ENCODE data around the gene PCNA.

GRCh38 chr20:5113615-5113986 is 6.2 kb downstream of the PCNA start:
- TF ChIP-seq CTCF (conservative IDR thresholded peaks at IDR 0.05; ENCODE audit: low read depth, low read length) (no peak), POLR2A (IDR thresholded peaks at IDR 0.05; ENCODE audit: low read depth, low read length) (no peak), CEBPB (IDR thresholded peaks at IDR 0.05; ENCODE audit: low read depth, low read length) (no peak), SMC3 (IDR thresholded peaks at IDR 0.05; ENCODE audit: low read depth, low read length) (no peak), USF2 (IDR thresholded peaks at IDR 0.05; ENCODE audit: low read depth, low read length) (no peak), RFX5 (IDR thresholded peaks at IDR 0.05; ENCODE audit: low read depth, low read length) (no peak), MAZ (IDR thresholded peaks at IDR 0.05; ENCODE audit: borderline replicate concordance, low read depth, low read length) (no peak), NFE2L2 (IDR thresholded peaks at IDR 0.05; ENCODE audit: low read depth, low read length) (no peak), MXI1 (IDR thresholded peaks at IDR 0.05; ENCODE audit: borderline replicate concordance, low read depth, low read length) (no peak), ELK1 (IDR thresholded peaks at IDR 0.05; ENCODE audit: borderline replicate concordance, low read depth, low read length) (no peak), RAD21 (IDR thresholded peaks at IDR 0.05; ENCODE audit: low read length) (no peak)
